Activated CD4-positive, alpha-beta T cell treated with anti-CD3 and anti-CD28 coated beads for 48 hours (primary cell): Measurements from ENCODE around the gene FOXO1.

Experiments
- DNase-seq: peaks from one replicate; pipeline ENCODE4 v3.0.0-alpha.2; 2020

The FOXO1 gene

DNA sequence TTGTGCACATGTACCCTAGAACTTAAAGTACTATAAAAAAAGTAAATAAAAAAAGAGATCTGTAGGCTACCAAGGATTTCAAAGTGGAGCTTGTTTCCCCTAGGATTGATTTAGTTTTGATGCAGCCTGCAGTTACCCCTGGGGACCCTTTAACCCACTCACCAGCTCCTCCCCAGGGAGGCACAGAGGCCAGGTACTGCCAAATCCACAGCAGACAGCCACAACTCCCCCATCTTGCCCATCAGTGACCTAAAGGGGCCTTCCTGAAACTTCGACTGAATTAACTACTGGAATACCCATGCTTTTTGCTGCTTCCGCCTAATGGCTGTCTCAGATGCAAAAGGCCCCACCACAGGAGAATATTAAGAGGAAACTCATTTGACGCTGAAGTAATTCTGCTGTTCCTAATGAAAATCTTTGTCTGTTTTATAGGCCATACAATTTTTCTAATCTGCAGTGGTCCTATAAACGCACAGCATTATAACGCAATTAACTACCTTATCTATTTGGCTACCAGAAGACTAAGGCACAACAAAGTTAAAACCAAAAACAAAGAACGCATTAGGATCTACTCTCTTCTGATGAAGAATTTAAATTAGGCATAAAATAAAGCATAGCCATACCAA, 95.0 kb downstream of the FOXO1 start:
- DNase-seq: no peak

DNA sequence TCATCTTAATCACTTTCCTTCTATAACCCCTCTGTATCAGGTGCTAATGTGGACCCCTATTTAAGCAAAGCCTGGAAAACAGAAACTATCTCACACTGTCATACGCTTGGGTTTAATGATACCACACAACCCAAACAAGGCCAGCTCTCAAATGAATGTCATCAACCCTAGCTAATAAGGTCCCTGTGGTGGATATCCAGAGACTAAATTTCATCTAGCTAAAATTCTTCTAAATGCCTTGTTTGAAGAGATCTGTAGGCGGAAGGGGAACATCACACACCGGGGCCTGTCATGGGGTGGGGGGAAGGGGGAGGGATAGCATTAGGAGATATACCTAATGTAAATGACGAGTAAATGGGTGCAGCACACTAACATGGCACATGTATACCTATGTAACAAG, 95.5 kb downstream of the FOXO1 start:
- no peak for DNase-seq

DNA sequence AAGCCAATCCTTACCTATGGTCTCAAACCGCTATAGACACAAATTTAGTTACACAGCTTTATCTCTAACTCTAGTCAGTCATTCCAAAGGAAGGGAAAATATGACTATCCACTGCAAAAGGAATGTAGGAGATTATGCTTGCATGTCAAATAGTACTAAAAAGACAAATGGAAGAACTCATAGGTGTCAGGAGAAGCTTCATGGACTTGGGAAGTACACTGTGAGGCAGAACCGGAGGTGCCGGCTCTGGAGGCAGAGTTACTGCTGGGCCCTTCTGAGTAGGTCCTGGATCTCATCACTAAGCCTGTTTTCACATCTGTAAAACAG, 97.5 kb downstream of the FOXO1 start:
- DNase-seq: no peak

- DNase-seq: no peak
These were observed 98.0 kb downstream of the FOXO1 start for GRCh38 chr13:40568246-40569023.

GRCh38 chr13:40566811-40567210, 99.6 kb downstream of the FOXO1 start:
- DNase-seq: no peak

GRCh38 chr13:40565282-40566148, 100.9 kb downstream of the FOXO1 start:
- peak; percentile 25 for DNase-seq

GRCh38 chr13:40564342-40565001, 102.0 kb downstream of the FOXO1 start:
- no peak for DNase-seq

GRCh38 chr13:40563350-40564125, 102.9 kb downstream of the FOXO1 start:
- DNase-seq: no peak

- DNase-seq: no peak
These were observed 103.5 kb downstream of the FOXO1 start for GRCh38 chr13:40562975-40563349.

GRCh38 chr13:40559915-40560314, 106.5 kb downstream of the FOXO1 start:
- no peak for DNase-seq

DNA sequence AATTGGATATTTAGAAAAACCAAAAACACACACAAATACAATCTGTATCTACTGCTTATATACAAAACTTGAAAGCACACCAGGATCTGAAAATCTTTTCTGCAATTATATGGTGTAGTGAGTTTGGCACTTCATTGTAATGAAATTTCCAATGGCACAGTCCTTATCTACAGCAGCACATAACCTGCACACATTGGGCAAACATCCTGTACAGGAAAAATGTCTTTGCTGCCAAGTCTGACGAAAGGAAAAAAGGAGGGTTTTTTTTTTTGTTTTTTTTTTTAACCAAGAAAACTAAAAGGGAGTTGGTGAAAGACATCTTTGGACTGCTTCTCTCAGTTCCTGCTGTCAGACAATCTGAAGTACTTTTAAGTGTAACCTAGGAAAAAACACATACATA, 107.8 kb downstream of the FOXO1 start:
- DNase-seq: no peak

DNA sequence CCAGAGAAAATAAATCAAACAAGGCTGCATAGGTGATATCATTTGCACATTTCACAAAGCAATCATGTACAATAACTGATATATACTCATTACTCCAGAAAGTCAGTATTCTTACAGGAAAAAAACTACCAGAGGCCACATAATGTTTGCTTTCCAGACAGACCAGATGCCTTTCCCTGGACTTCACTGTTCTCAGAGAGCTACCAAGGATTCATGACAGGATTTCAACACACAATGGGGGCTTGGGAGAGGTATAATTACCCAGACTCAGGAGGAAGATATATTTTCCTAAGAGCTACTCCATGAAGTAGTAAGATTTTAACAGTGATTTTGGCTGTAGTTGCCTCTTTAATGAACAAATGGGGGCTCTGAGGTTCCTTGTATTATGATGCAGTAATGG, 110.0 kb downstream of the FOXO1 start:
- DNase-seq: no peak

DNA sequence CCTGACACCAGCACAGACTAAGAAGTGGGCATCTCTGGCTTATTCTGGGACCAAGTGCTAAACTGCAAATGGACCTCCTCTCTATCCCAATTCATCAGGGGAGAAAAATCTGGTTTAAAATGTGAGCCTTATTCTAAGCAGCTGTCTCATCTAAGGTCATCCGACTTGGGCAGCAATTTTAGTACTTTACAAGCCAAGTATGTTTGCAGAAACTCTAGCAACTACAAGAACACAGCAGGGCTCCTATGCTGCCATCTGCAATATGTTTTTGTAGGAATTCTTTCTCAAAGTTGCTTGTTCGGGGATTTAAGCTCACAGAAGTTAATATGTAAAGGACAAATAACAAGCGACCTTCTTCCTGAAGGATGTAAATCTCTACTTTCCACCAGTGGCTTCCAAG, 113.1 kb downstream of the FOXO1 start:
- DNase-seq: no peak

GRCh38 chr13:40552895-40553294, 113.5 kb downstream of the FOXO1 start:
- no peak for DNase-seq

- DNase-seq: no peak
These were observed 116.3 kb downstream of the FOXO1 start for GRCh38 chr13:40550130-40550529.

- DNase-seq: no peak
These were observed 116.8 kb downstream of the FOXO1 start for GRCh38 chr13:40549500-40550094.

DNA sequence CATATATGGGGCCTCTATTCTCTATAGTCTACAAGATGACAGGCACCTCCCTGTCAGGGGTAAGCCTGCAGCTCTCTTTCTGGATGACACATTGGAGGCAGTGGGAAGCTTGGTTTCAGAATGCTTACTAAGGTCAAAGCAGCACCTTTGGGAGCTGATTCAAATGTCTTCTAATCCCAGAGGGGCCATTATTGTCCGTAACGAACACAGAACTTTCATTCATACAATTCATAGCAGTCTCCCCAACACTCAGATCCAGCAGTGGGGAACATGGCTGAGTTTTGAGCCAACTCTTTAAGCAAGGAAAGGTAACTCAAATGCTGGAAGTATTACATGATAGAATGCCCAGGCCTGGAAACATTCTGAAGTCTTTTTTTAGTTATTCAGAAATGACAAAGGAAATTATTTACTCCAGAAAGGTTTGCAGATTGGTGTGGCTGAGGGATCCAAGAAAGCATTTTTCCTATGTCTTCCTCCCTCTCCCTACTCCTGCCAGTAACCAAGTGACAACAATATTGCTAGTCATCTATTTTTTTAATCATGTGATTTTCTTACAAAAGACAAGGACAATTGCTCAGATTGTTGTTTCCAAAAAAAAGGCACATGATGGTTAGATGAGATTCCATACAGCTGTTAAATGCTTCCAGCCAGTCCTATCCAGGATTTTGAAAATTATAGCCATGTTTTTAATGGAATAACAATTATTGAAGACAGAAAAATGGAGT, 118.7 kb downstream of the FOXO1 start:
- DNase-seq: no peak

DNA sequence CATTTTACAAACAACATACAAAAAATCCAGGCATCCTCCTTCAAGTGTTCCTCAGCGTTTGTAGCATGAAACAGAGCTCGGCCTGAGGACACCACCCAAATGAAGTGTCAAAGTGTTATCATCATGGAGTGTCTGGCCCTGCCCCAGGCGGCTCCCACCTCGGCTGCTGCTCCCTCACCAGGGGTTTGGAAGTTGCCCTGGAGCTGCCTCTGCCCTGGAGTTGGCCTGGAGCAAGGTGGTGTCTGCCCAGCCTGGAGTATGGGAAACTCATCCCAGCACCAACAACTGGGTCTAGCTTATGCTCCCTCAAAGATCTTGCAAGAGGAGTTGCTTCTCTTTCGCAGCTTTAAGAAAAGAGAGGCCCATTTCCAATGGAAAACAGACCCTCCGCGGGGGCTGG, 120.4 kb downstream of the FOXO1 start:
- no peak for DNase-seq

- DNase-seq: no peak
These were observed 126.0 kb downstream of the FOXO1 start for GRCh38 chr13:40540328-40541044.

GRCh38 chr13:40539576-40540327, 126.7 kb downstream of the FOXO1 start:
- no peak for DNase-seq
